Trophoblast cell (in vitro differentiated cells and primary cell): ENCODE data around the gene ZNF397.
A peak's percentile ranks its signal among the peaks of the same experiment; 100 is the strongest.

Experiments
- DNase-seq, 2 donors: peaks; one replicate each; pipeline ENCODE4 v3.0.0-alpha.2; 2016
- H2AFZ ChIP-seq: 2 replicates; pipeline ENCODE4 v1.6.1; 2013; ENCODE audit warnings: low read length, moderate library complexity, mild to moderate bottlenecking; ENCODE audit not compliant: insufficient read depth, poor library complexity
- H2AK5ac ChIP-seq: 2 replicates; pipeline ENCODE4 v1.6.1; 2013; ENCODE audit warnings: mild to moderate bottlenecking, low read length
- H2BK120ac ChIP-seq: 2 replicates; pipeline ENCODE4 v1.6.1; 2013; ENCODE audit warnings: low read length, mild to moderate bottlenecking, moderate library complexity; ENCODE audit not compliant: insufficient read depth, poor library complexity
- H2BK12ac ChIP-seq: 2 replicates; pipeline ENCODE4 v1.6.1; 2013; ENCODE audit warnings: mild to moderate bottlenecking, low read length, moderate library complexity
- H2BK5ac ChIP-seq: 2 replicates; pipeline ENCODE4 v1.6.1; 2013; ENCODE audit warnings: low read length, low read depth, moderate library complexity, mild to moderate bottlenecking; ENCODE audit not compliant: poor library complexity
- H3K14ac ChIP-seq: 2 replicates; pipeline ENCODE4 v1.6.1; 2013; ENCODE audit warnings: mild to moderate bottlenecking, low read length
- H3K18ac ChIP-seq: 2 replicates; pipeline ENCODE4 v1.6.1; 2013; ENCODE audit warnings: mild to moderate bottlenecking, low read length
- H3K23ac ChIP-seq: 2 replicates; pipeline ENCODE4 v1.6.1; 2013; ENCODE audit warnings: low read length
- H3K27ac ChIP-seq: 2 replicates; pipeline ENCODE4 v1.5.1; 2013; ENCODE audit warnings: low read depth, mild to moderate bottlenecking, inconsistent platforms, low read length, moderate library complexity
- H3K27me3 ChIP-seq: 2 replicates; pipeline ENCODE4 v1.6.1; 2013; ENCODE audit warnings: inconsistent platforms, mild to moderate bottlenecking, low read length, moderate library complexity; ENCODE audit not compliant: insufficient read depth
- H3K36me3 ChIP-seq, 2 experiments: 1 replicate in 1 of 2; 2 replicates in 1 of 2; pipeline ENCODE4 v1.6.1; 2013; ENCODE audit warnings: low read length in 2 of 2, mild to moderate bottlenecking in 2 of 2, moderate library complexity in 1 of 2; ENCODE audit not compliant: insufficient read depth in 2 of 2, control insufficient read depth in 1 of 2
- H3K4ac ChIP-seq: 2 replicates; pipeline ENCODE4 v1.6.1; 2013; ENCODE audit warnings: low read depth, mild to moderate bottlenecking, low read length, moderate library complexity
- H3K4me1 ChIP-seq, 2 experiments: 1 replicate in 1 of 2; 2 replicates in 1 of 2; pipeline ENCODE4 v1.6.1; 2013; ENCODE audit warnings: low read length in 2 of 2, mild to moderate bottlenecking in 2 of 2, moderate library complexity in 1 of 2; ENCODE audit not compliant: insufficient read depth in 2 of 2, control insufficient read depth in 1 of 2
- H3K4me2 ChIP-seq: 2 replicates; pipeline ENCODE4 v1.6.1; 2013; ENCODE audit warnings: inconsistent platforms, mild to moderate bottlenecking, low read length, moderate library complexity
- H3K4me3 ChIP-seq: 2 replicates; pipeline ENCODE4 v1.5.1; 2013; ENCODE audit warnings: mild to moderate bottlenecking, low read depth, low read length, inconsistent platforms
- H3K79me1 ChIP-seq: one replicate; pipeline ENCODE4 v1.6.1; 2013; ENCODE audit warnings: low read length
- H3K79me2 ChIP-seq: 2 replicates; pipeline ENCODE4 v1.6.1; 2013; ENCODE audit warnings: low read length, mild to moderate bottlenecking; ENCODE audit not compliant: control insufficient read depth, insufficient read depth, poor library complexity
- H3K9ac ChIP-seq: 2 replicates; pipeline ENCODE4 v1.6.1; 2013; ENCODE audit warnings: mild to moderate bottlenecking, low read length
- H3K9me3 ChIP-seq: 2 replicates; pipeline ENCODE4 v1.6.1; 2013; ENCODE audit warnings: low read depth, mild to moderate bottlenecking, control low read depth, inconsistent platforms, low read length; ENCODE audit not compliant: insufficient read depth
- H4K12ac ChIP-seq: 2 replicates; pipeline ENCODE4 v1.6.1; 2013; ENCODE audit warnings: low read depth, mild to moderate bottlenecking, low read length, moderate library complexity
- H4K8ac ChIP-seq: 2 replicates; pipeline ENCODE4 v1.6.1; 2013; ENCODE audit warnings: low read depth, mild to moderate bottlenecking, low read length, moderate library complexity
- H4K91ac ChIP-seq: one replicate; pipeline ENCODE4 v1.6.1; 2013; ENCODE audit warnings: low read depth, mild to moderate bottlenecking, low read length, moderate library complexity
- WGBS: extraction: QIAGEN DNeasy Blood & Tissue Kit; methylation state at CpG from one replicate; pipeline ENCODE4 v1.1.7; 2013; ENCODE audit warnings: missing lambda C conversion rate; ENCODE audit not compliant: insufficient read length, insufficient coverage; ENCODE audit errors: extremely low coverage; 5-methylcytosine and 5-hydroxymethylcytosine counted together

The ZNF397 gene

GRCh38 chr18:35248429-35248828 lies 7.6 kb downstream of the ZNF397 start:
- H3K36me3 ChIP-seq: peaks cover 2 to 25% of the 10 kb centered on the region in 2 experiments
- H4K91ac ChIP-seq: no peak overlapping the region
- H3K79me2 ChIP-seq: no peaks in the 10 kb centered on the region
- no peak overlapping the region for H3K18ac ChIP-seq
- no CpG with 5 or more reads among the region's 6 CpGs for WGBS
- no peaks in the 10 kb centered on the region for H3K9me3 ChIP-seq
- no peak overlapping the region for H3K23ac ChIP-seq
- no peak overlapping the region for H3K4ac ChIP-seq
- no peak for DNase-seq
- no peak overlapping the region for H2BK5ac ChIP-seq
- no peak overlapping the region for H4K12ac ChIP-seq
- no peak overlapping the region for H2AFZ ChIP-seq
- no peak overlapping the region for H3K4me2 ChIP-seq
- no peak overlapping the region for H4K8ac ChIP-seq
- no peak overlapping the region for H3K9ac ChIP-seq
- no peak overlapping the region for H3K4me3 ChIP-seq
- no peak overlapping the region for H2AK5ac ChIP-seq
- no peak overlapping the region for H3K14ac ChIP-seq
- no peak overlapping the region for H2BK12ac ChIP-seq
- H2BK120ac ChIP-seq: no peak overlapping the region
- H3K27ac ChIP-seq: no peak overlapping the region
- peaks cover 0 to 2% of the 10 kb centered on the region in 2 experiments for H3K4me1 ChIP-seq
- no peaks in the 10 kb centered on the region for H3K79me1 ChIP-seq
- H3K27me3 ChIP-seq: no peaks in the 10 kb centered on the region

DNA sequence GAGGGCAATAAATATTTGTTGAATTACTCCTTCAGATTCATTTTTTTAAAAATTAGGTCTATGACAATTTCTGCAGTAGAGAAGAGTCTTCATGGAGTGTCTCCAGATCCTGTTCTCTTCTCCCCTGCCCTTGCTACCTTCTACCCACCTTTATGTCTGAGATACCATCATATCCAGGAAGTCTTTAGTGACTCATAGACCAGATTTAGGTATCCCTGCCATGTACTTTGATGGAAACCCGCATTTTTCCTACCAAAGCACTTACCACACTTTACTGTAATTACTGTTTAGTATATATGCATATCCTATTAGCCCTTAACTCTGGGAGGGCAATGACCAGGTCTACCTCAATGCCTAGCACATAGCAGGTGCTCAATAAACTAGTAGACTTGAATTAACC lies 11.6 kb downstream of the ZNF397 start:
- Histone ChIP-seq H4K8ac (no peak overlapping the region), H3K4me1 (no peaks in the 10 kb centered on the region), H3K27ac (no peak overlapping the region), H4K12ac (no peak overlapping the region), H3K79me1 (no peaks in the 10 kb centered on the region), H3K9ac (no peak overlapping the region), H3K4me2 (no peak overlapping the region), H3K4ac (no peak overlapping the region), H3K23ac (no peak overlapping the region), H2AFZ (no peak overlapping the region), H3K79me2 (no peaks in the 10 kb centered on the region), H4K91ac (no peak overlapping the region), H3K18ac (no peak overlapping the region), H3K9me3 (no peaks in the 10 kb centered on the region), H2BK5ac (no peak overlapping the region), H2BK12ac (no peak overlapping the region), H3K14ac (no peak overlapping the region), H3K4me3 (no peak overlapping the region), H2BK120ac (no peak overlapping the region), H3K36me3 (peaks cover 2 to 15% of the 10 kb centered on the region in 2 experiments), H3K27me3 (no peaks in the 10 kb centered on the region), H2AK5ac (no peak overlapping the region)
- no CpG with 5 or more reads among the region's 1 CpG for WGBS
- peak; percentile 58 to 86 for DNase-seq

DNA sequence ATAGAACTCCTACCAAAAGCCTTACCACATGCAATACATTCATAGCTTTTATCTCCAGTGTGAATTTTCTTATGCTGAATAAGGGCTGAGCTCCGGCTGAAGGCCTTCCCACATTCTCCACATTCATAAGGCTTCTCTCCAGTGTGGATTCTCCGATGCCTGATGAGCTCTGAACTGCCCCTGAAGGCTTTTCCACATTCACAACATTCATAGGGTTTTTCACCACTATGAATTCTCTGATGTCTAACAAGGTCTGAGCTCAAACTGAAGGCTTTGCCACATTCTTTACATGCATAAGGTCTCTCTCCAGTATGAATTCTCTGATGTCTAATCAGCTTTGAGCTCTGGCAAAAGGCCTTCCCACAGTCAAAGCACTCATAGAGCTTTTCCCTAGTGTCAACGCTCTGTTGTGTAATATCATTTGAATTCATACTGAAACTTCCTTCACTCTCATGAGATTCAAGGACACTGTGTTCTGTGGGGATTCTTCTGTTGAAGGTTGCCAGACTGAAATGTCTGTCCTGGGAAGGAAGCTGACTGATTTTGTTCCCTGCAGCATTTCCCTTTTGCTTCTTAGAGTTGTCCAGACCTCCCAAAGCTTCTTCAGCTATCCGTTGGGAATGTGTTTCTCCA lies 12.9 kb downstream of the ZNF397 start:
- Histone ChIP-seq H3K9ac (no peak overlapping the region), H3K9me3 (no peaks in the 10 kb centered on the region), H3K4me2 (no peak overlapping the region), H3K79me1 (no peaks in the 10 kb centered on the region), H3K4me3 (no peak overlapping the region), H3K23ac (no peak overlapping the region), H2BK12ac (no peak overlapping the region), H4K91ac (no peak overlapping the region), H3K79me2 (no peaks in the 10 kb centered on the region), H3K4me1 (no peaks in the 10 kb centered on the region), H3K27me3 (no peaks in the 10 kb centered on the region), H3K4ac (no peak overlapping the region), H2BK5ac (no peak overlapping the region), H3K27ac (no peak overlapping the region), H3K18ac (no peak overlapping the region), H2AK5ac (no peak overlapping the region), H4K12ac (no peak overlapping the region), H3K14ac (no peak overlapping the region), H2AFZ (no peak overlapping the region), H2BK120ac (no peak overlapping the region), H3K36me3 (peaks cover 0 to 11% of the 10 kb centered on the region in 2 experiments), H4K8ac (no peak overlapping the region)
- peak; percentile 94 to 98 for DNase-seq
- no CpG with 5 or more reads among the region's 4 CpGs for WGBS

- H3K79me2 ChIP-seq: no peaks in the 10 kb centered on the region
- H3K14ac ChIP-seq: no peak overlapping the region
- H3K79me1 ChIP-seq: no peaks in the 10 kb centered on the region
- no CpG with 5 or more reads among the region's 3 CpGs for WGBS
- H3K27ac ChIP-seq: no peak overlapping the region
- H3K23ac ChIP-seq: no peak overlapping the region
- H3K4me2 ChIP-seq: no peak overlapping the region
- no peak overlapping the region for H4K8ac ChIP-seq
- H2BK5ac ChIP-seq: no peak overlapping the region
- no peak overlapping the region for H4K91ac ChIP-seq
- H3K4me1 ChIP-seq: no peaks in the 10 kb centered on the region
- H3K36me3 ChIP-seq: peaks cover 0 to 9% of the 10 kb centered on the region in 2 experiments
- H3K27me3 ChIP-seq: no peaks in the 10 kb centered on the region
- no peak overlapping the region for H3K4me3 ChIP-seq
- H2BK120ac ChIP-seq: no peak overlapping the region
- H2AK5ac ChIP-seq: no peak overlapping the region
- H2BK12ac ChIP-seq: no peak overlapping the region
- no peak overlapping the region for H3K4ac ChIP-seq
- H3K9ac ChIP-seq: no peak overlapping the region
- no peak overlapping the region for H3K18ac ChIP-seq
- no peak overlapping the region for H4K12ac ChIP-seq
- DNase-seq: no peak
- H3K9me3 ChIP-seq: no peaks in the 10 kb centered on the region
- H2AFZ ChIP-seq: no peak overlapping the region
Measured at GRCh38 chr18:35256947-35257346, 16.1 kb downstream of the ZNF397 start.
